Measurements from ENCODE around the gene PYHIN1.

Gene PYHIN1

DNA sequence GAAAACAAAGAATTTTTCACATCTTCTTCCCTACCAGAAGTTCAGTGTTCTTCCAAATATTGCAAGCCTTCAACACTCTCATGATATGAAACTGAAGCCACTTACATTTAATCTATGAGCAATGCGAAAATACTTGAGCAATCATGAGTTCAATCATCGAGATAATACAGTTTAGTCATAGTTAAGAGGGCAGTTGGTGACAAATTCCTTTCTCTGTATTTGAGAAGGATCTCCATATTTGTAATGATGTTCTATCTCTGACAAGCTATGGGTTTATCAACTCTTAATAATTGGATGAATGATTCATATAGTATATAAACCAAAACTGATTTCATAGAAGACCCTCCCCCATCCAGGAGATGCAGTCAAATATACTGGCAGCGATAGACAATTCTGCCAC, 29.7 kb upstream of the PYHIN1 start:
- Histone ChIP-seq H3K9me2 (replicated peaks; ENCODE audit: low read depth, low read length) (no peaks in the 10 kb centered on the region), H3K4me2 (ENCODE audit: low read depth, low read length, poor library complexity, severe bottlenecking) (no peak overlapping the region), H3K79me2 (ENCODE audit: insufficient read depth, low read length) (no peaks in the 10 kb centered on the region), H3K4me3 (ENCODE audit: low read length, poor library complexity, severe bottlenecking) (no peak overlapping the region), H2AFZ (ENCODE audit: low read length) (no peak overlapping the region), H3F3A (ENCODE audit: low read depth) (no peaks in the 10 kb centered on the region; the same call in 1 of the 2 replicates), H4K20me1 (ENCODE audit: insufficient read depth, low read length, poor library complexity, severe bottlenecking) (no peaks in the 10 kb centered on the region), H3K9me3 (ENCODE audit: insufficient read depth, low read depth, low read length) (no peaks in the 10 kb centered on the region), H3K36me3 (ENCODE audit: insufficient read depth, low read length) (no peaks in the 10 kb centered on the region), H3K9ac (ENCODE audit: low read depth, low read length, poor library complexity, severe bottlenecking) (no peak overlapping the region), H3K27me3 (ENCODE audit: insufficient read depth, low read length, poor library complexity, severe bottlenecking) (no peaks in the 10 kb centered on the region), H3K4me1 (ENCODE audit: insufficient read depth, low read length, poor library complexity, severe bottlenecking) (no peaks in the 10 kb centered on the region)
- TF ChIP-seq CTCF (conservative IDR thresholded peaks at IDR 0.05; ENCODE audit: low read length): no peak
- TF ChIP-seq EZH2phosphoT487 (IDR thresholded peaks at IDR 0.05; ENCODE audit: borderline replicate concordance): no peak

- H3K9me3 ChIP-seq (ENCODE audit: insufficient read depth, low read depth, low read length): peaks cover 13% of the 10 kb centered on the region
- H3F3A ChIP-seq (ENCODE audit: low read depth): no peaks in the 10 kb centered on the region
- H3K9ac ChIP-seq (ENCODE audit: low read depth, low read length, poor library complexity, severe bottlenecking): no peak overlapping the region
- H3K4me2 ChIP-seq (ENCODE audit: low read depth, low read length, poor library complexity, severe bottlenecking): no peak overlapping the region
- no peaks in the 10 kb centered on the region for H3K27me3 ChIP-seq (ENCODE audit: insufficient read depth, low read length, poor library complexity, severe bottlenecking)
- no peak overlapping the region for H3K4me3 ChIP-seq (ENCODE audit: low read length, poor library complexity, severe bottlenecking)
- no peak overlapping the region for H2AFZ ChIP-seq (ENCODE audit: low read length)
- H3K79me2 ChIP-seq (ENCODE audit: insufficient read depth, low read length): no peaks in the 10 kb centered on the region
- peaks cover 5% of the 10 kb centered on the region for H3K4me1 ChIP-seq (ENCODE audit: insufficient read depth, low read length, poor library complexity, severe bottlenecking)
- H3K9me2 ChIP-seq (replicated peaks; ENCODE audit: low read depth, low read length): no peaks in the 10 kb centered on the region
- no peaks in the 10 kb centered on the region for H3K36me3 ChIP-seq (ENCODE audit: insufficient read depth, low read length)
- H4K20me1 ChIP-seq (ENCODE audit: insufficient read depth, low read length, poor library complexity, severe bottlenecking): no peaks in the 10 kb centered on the region
- no peak for TF ChIP-seq EZH2phosphoT487 (IDR thresholded peaks at IDR 0.05; ENCODE audit: borderline replicate concordance)
- no peak for TF ChIP-seq CTCF (conservative IDR thresholded peaks at IDR 0.05; ENCODE audit: low read length)
These were observed 15.3 kb upstream of the PYHIN1 start for GRCh38 chr1:158916085-158916484.

DNA sequence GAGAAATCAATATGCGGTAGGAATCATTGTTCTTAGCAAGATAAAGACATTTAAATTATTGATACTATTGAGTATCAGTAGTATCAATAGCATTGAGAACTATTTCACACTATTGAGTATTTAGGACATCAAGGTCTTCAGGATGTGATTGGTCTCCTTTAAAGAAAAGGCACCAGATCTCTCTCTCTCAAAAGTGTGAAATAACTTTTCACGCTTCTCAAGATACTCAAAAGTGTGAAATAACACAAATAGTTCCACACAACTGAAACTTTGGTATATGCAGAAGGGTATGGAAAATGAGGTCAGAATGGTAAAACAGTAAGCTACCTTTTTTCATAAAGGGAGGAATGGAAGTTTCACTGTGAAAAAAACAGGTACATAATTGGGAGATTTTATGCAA, 6.7 kb upstream of the PYHIN1 start:
- Histone ChIP-seq H3K4me1 (ENCODE audit: insufficient read depth, low read length, poor library complexity, severe bottlenecking) (no peaks in the 10 kb centered on the region), H3K4me2 (ENCODE audit: low read depth, low read length, poor library complexity, severe bottlenecking) (no peak overlapping the region), H3K36me3 (ENCODE audit: insufficient read depth, low read length) (no peaks in the 10 kb centered on the region), H2AFZ (ENCODE audit: low read length) (no peak overlapping the region), H3K9me3 (ENCODE audit: insufficient read depth, low read depth, low read length) (peaks cover 11% of the 10 kb centered on the region), H3K4me3 (ENCODE audit: low read length, poor library complexity, severe bottlenecking) (no peak overlapping the region), H3K9ac (ENCODE audit: low read depth, low read length, poor library complexity, severe bottlenecking) (no peak overlapping the region), H3K79me2 (ENCODE audit: insufficient read depth, low read length) (no peaks in the 10 kb centered on the region), H3K9me2 (replicated peaks; ENCODE audit: low read depth, low read length) (no peaks in the 10 kb centered on the region), H3K27me3 (ENCODE audit: insufficient read depth, low read length, poor library complexity, severe bottlenecking) (no peaks in the 10 kb centered on the region), H3F3A (ENCODE audit: low read depth) (no peaks in the 10 kb centered on the region), H4K20me1 (ENCODE audit: insufficient read depth, low read length, poor library complexity, severe bottlenecking) (no peaks in the 10 kb centered on the region)
- TF ChIP-seq CTCF (conservative IDR thresholded peaks at IDR 0.05; ENCODE audit: low read length) (no peak), EZH2phosphoT487 (IDR thresholded peaks at IDR 0.05; ENCODE audit: borderline replicate concordance) (no peak)

All from Loucy (cell line).